ENCODE results near the gene OTUB2. TPM values are rescaled to one million over a fixed set of nuclear protein-coding genes. Genes with fewer than 3 reads are reported as not detected.

Gene OTUB2
- total RNA-seq, 2 donors from 2014 or later, result 6.3 to 6.7 TPM

GRCh38 chr14:93998871-93999403, 27.2 kb upstream of the OTUB2 start:
- Histone ChIP-seq H3K27ac (ENCODE audit: low read depth, low read length) (no peak overlapping the region), H3K9me3 (ENCODE audit: control insufficient read depth, low read length) (no peaks in the 10 kb centered on the region), H3K9ac (ENCODE audit: extremely low read depth, low read length, poor library complexity, severe bottlenecking) (no peak overlapping the region), H3K36me3 (ENCODE audit: control insufficient read depth, insufficient read depth, low read length) (no peaks in the 10 kb centered on the region), H3K4me3 (ENCODE audit: low read length) (no peak overlapping the region), H3K4me1 (ENCODE audit: control insufficient read depth, insufficient read depth, low read length) (no peaks in the 10 kb centered on the region), H3K27me3 (ENCODE audit: control insufficient read depth, insufficient read depth, low read length, poor library complexity, severe bottlenecking) (peaks cover 7% of the 10 kb centered on the region)
- DNase-seq, result no peak
- peaks cover 22% of the 10 kb centered on the region for H3K27me3 Mint-ChIP-seq (ENCODE audit: insufficient read depth)
- no peaks in the 10 kb centered on the region for H3K36me3 Mint-ChIP-seq (ENCODE audit: low read depth)
- no peak overlapping the region for H3K27ac Mint-ChIP-seq
- H3K9me3 Mint-ChIP-seq, result no peaks in the 10 kb centered on the region
- WGBS, 2 experiments (ENCODE audit: insufficient coverage in 1 of 2, insufficient read length in 1 of 2), result 87 to 91% methylated on average over 7 of the region's 7 CpGs
- H3K4me3 Mint-ChIP-seq, result no peak overlapping the region
- no peak for TF ChIP-seq CTCF (conservative IDR thresholded peaks at IDR 0.05)
- peaks cover 4% of the 10 kb centered on the region for H3K4me1 Mint-ChIP-seq

- Histone ChIP-seq H3K27ac (ENCODE audit: low read depth, low read length) (no peak overlapping the region), H3K27me3 (ENCODE audit: control insufficient read depth, insufficient read depth, low read length, poor library complexity, severe bottlenecking) (peaks cover 7% of the 10 kb centered on the region), H3K4me3 (ENCODE audit: low read length) (no peak overlapping the region), H3K9me3 (ENCODE audit: control insufficient read depth, low read length) (no peaks in the 10 kb centered on the region), H3K9ac (ENCODE audit: extremely low read depth, low read length, poor library complexity, severe bottlenecking) (no peak overlapping the region), H3K4me1 (ENCODE audit: control insufficient read depth, insufficient read depth, low read length) (no peaks in the 10 kb centered on the region), H3K36me3 (ENCODE audit: control insufficient read depth, insufficient read depth, low read length) (no peaks in the 10 kb centered on the region)
- no peaks in the 10 kb centered on the region for H3K9me3 Mint-ChIP-seq
- no peak for DNase-seq
- peaks cover 4% of the 10 kb centered on the region for H3K4me1 Mint-ChIP-seq
- no peak overlapping the region for H3K27ac Mint-ChIP-seq
- peaks cover 24% of the 10 kb centered on the region for H3K27me3 Mint-ChIP-seq (ENCODE audit: insufficient read depth)
- H3K36me3 Mint-ChIP-seq (ENCODE audit: low read depth), result no peaks in the 10 kb centered on the region
- H3K4me3 Mint-ChIP-seq, result no peak overlapping the region
- WGBS, 2 experiments (ENCODE audit: insufficient coverage in 1 of 2, insufficient read length in 1 of 2), result 81 to 85% methylated on average over 7 to 8 of the region's 8 CpGs
- TF ChIP-seq CTCF (conservative IDR thresholded peaks at IDR 0.05), result peak; percentile 61
Measured at GRCh38 chr14:93999573-93999972, 26.6 kb upstream of the OTUB2 start.

- H3K4me3 Mint-ChIP-seq, result no peak overlapping the region
- WGBS, 2 experiments (ENCODE audit: insufficient coverage in 1 of 2, insufficient read length in 1 of 2), result 88 to 97% methylated on average over 1 to 6 of the region's 6 CpGs
- Histone ChIP-seq H3K4me3 (ENCODE audit: low read length) (no peak overlapping the region), H3K36me3 (ENCODE audit: control insufficient read depth, insufficient read depth, low read length) (no peaks in the 10 kb centered on the region), H3K27ac (ENCODE audit: low read depth, low read length) (no peak overlapping the region), H3K4me1 (ENCODE audit: control insufficient read depth, insufficient read depth, low read length) (no peaks in the 10 kb centered on the region), H3K9me3 (ENCODE audit: control insufficient read depth, low read length) (no peaks in the 10 kb centered on the region), H3K27me3 (ENCODE audit: control insufficient read depth, insufficient read depth, low read length, poor library complexity, severe bottlenecking) (peaks cover 7% of the 10 kb centered on the region), H3K9ac (ENCODE audit: extremely low read depth, low read length, poor library complexity, severe bottlenecking) (no peak overlapping the region)
- DNase-seq, result no peak
- no peaks in the 10 kb centered on the region for H3K9me3 Mint-ChIP-seq
- peaks cover 4% of the 10 kb centered on the region for H3K4me1 Mint-ChIP-seq
- no peaks in the 10 kb centered on the region for H3K36me3 Mint-ChIP-seq (ENCODE audit: low read depth)
- peaks cover 24% of the 10 kb centered on the region for H3K27me3 Mint-ChIP-seq (ENCODE audit: insufficient read depth)
- no peak overlapping the region for H3K27ac Mint-ChIP-seq
- no peak for TF ChIP-seq CTCF (conservative IDR thresholded peaks at IDR 0.05)
Measured at GRCh38 chr14:94000267-94000666, 25.9 kb upstream of the OTUB2 start.

All from endodermal cell (in vitro differentiated cells).